Common myeloid progenitor, CD34-positive (primary cell): ENCODE data around the gene EFNA3.

Experiments used
- CTCF ChIA-PET: fragments of 350-600 bp; sonication (Branson Sonifier 250); formaldehyde crosslinking; loops from one replicate; lab custom pipeline; 2021; ENCODE audit warnings: antibody characterized with exemption; lab: Charles Lee
- POLR2A ChIA-PET: fragments of 350-600 bp; sonication (Branson Sonifier 250); formaldehyde crosslinking; loops from one replicate; lab custom pipeline; 2021; ENCODE audit warnings: antibody characterized with exemption; lab: Charles Lee
- DNase-seq, 3 donors: peaks; one replicate each; pipeline versions ENCODE4 v3.0.0 to v3.0.0-alpha.2; 2013
- H3K27ac ChIP-seq, 2 experiments: 1 replicate in 1 of 2; 2 replicates in 1 of 2; pipeline ENCODE4 v1.7.0; 2013; ENCODE audit warnings: inconsistent platforms in 2 of 2, low read length in 2 of 2, mild to moderate bottlenecking in 2 of 2, low read depth in 1 of 2, moderate library complexity in 1 of 2; ENCODE audit not compliant: severe bottlenecking in 2 of 2, insufficient read depth in 1 of 2, poor library complexity in 1 of 2
- H3K27me3 ChIP-seq, 5 experiments: replicated peaks in 2 of 5; 1 replicate in 3 of 5; 2 replicates in 2 of 5; pipeline versions ENCODE4 v1.6.1 to v1.7.0; 2013; ENCODE audit warnings: low read length in 4 of 5, mild to moderate bottlenecking in 2 of 5, moderate library complexity in 2 of 5, inconsistent platforms in 1 of 5; ENCODE audit not compliant: insufficient read depth in 5 of 5, control insufficient read depth in 4 of 5
- H3K36me3 ChIP-seq, 4 experiments: 1 replicate in 2 of 4; 2 replicates in 2 of 4; pipeline versions ENCODE4 v1.6.1 to v1.7.0; 2013; ENCODE audit warnings: low read length in 3 of 4, control low read depth in 1 of 4, mild to moderate bottlenecking in 1 of 4; ENCODE audit not compliant: control insufficient read depth in 4 of 4, insufficient read depth in 4 of 4
- H3K4me1 ChIP-seq, 4 experiments: 1 replicate in 3 of 4; 2 replicates in 1 of 4; pipeline versions ENCODE4 v1.6.1 to v1.7.1; 2013; ENCODE audit warnings: low read length in 3 of 4, mild to moderate bottlenecking in 3 of 4, control low read depth in 1 of 4, inconsistent platforms in 1 of 4, moderate library complexity in 1 of 4; ENCODE audit not compliant: control insufficient read depth in 4 of 4, insufficient read depth in 4 of 4; ENCODE audit errors: control extremely low read depth in 1 of 4
- H3K4me3 ChIP-seq, 7 experiments: 1 replicate in 4 of 7; 2 replicates in 3 of 7; pipeline versions ENCODE4 v1.5.1 to v1.7.0; 2013; ENCODE audit warnings: mild to moderate bottlenecking in 7 of 7, low read length in 6 of 7, moderate library complexity in 6 of 7, inconsistent platforms in 2 of 7, low read depth in 2 of 7, control low read depth in 1 of 7; ENCODE audit not compliant: insufficient read depth in 4 of 7, control insufficient read depth in 1 of 7; ENCODE audit errors: extremely low read depth in 1 of 7
- H3K9me3 ChIP-seq, 5 experiments: 1 replicate in 4 of 5; 2 replicates in 1 of 5; pipeline versions ENCODE4 v1.6.1 to v1.7.1; 2013; ENCODE audit warnings: low read length in 4 of 5, mild to moderate bottlenecking in 2 of 5, inconsistent platforms in 1 of 5, low read depth in 1 of 5, moderate library complexity in 1 of 5; ENCODE audit not compliant: control insufficient read depth in 4 of 5, insufficient read depth in 2 of 5; ENCODE audit errors: control extremely low read depth in 1 of 5
- WGBS: methylation state at CpG from one replicate; pipeline ENCODE4 v1.1.5; 2013; ENCODE audit not compliant: insufficient coverage; 5-methylcytosine and 5-hydroxymethylcytosine counted together

EFNA3 gene

DNA sequence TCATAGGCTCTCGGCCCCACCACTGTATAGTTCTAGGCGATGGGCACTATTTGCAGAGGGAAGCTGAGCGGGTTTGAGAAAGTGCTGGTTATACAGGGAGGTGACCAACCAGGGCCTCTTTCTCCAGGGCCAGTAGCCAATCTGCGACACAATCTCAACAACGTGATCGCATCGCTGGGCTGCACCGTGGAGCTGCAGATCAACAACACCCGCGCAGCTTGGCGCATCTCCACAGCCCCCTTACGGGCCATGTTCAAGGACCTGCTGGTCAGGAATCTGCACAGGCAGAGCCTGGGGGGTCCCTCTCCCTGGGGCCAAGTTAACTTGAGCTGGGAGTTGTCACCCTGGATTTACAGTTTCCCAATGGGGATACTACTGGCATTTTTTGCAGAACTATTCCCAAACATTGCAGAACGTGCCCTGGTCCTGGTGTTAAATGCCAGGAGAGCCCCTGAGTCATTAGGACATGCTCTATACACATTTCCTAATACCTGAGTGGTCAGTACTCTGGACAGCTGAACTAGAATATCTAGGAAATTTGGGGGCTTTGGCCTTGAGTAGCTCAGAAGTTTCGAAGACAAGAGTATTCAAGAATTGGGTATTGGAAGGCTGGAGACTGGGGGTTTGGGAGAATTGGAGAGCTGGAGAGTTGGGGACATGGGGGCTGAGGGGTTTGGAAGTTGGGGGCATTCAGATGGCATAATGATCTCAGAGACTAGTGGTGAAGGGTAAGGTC, 38.1 kb upstream of the EFNA3 start:
- ChIA-PET CTCF (interaction anchor here (1.0 to 19.3 kb wide), 7 partner anchors 10 to 97 kb away, joined by 3 to 368 read pairs (median 5); partner anchors contain the start of genes ADAM15 and EFNA4), POLR2A (interaction anchor here (0.6 kb wide), 1 partner anchor 556 kb away, joined by 5 read pairs; no protein-coding TSS in a partner anchor)
- no peak overlapping the region for H3K4me3 ChIP-seq
- peaks cover 8 to 46% (median 24%) of the 10 kb centered on the region in 4 experiments for H3K4me1 ChIP-seq
- no peaks in the 10 kb centered on the region for H3K9me3 ChIP-seq
- H3K27ac ChIP-seq: no peak overlapping the region
- no peaks in the 10 kb centered on the region for H3K36me3 ChIP-seq
- WGBS: 98% methylated on average over 13 of the region's 14 CpGs
- DNase-seq: no peak
- no peaks in the 10 kb centered on the region for H3K27me3 ChIP-seq

DNA sequence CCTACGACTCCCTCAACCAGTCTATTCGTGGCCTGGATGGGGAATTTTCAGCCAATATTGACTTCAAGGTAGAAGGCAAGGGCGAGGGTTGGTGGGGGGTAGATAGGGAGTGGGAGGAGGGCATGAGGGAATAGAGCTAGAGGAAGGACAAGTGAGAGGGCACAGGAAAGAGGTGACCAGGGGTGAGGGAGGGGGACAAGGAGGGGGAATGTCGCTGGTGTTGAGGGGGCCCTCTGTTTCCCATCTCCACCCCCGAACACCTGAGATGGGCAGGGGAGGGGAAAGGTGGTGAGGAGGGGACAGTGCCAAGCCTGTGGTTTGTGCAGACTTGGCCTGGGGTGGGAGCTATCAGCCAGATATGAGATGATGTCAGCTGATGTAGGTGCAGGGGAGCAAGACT, 35.8 kb upstream of the EFNA3 start:
- POLR2A ChIA-PET: no interaction called here

DNA sequence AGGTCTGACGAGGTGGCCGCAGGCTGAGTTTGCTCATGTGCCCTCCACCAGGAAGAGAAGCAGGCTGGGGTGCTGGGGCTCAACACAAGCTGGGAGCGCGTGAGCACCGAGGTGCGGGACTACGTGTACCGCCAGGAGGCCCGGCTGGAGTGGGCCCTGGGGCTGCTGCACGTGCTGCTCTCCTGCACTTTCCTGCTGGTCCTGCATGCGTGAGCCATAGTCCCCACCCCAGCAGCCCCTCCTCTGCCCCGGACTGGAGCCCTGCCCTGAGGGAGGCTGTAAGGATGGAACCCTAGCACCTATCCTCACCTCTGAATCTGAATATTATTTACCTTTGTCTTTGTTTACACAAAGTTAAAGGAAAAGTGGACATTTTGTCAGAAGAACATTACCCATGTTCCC, 35.3 kb upstream of the EFNA3 start:
- Histone ChIP-seq H3K4me3 (no peak overlapping the region), H3K27me3 (no peaks in the 10 kb centered on the region), H3K36me3 (no peaks in the 10 kb centered on the region), H3K4me1 (peaks cover 8 to 28% (median 23%) of the 10 kb centered on the region in 4 experiments), H3K9me3 (no peaks in the 10 kb centered on the region), H3K27ac (no peak overlapping the region)
- CTCF ChIA-PET: interaction anchor here (0.8 to 19.3 kb wide), 13 partner anchors 9 to 374 kb away, joined by 3 to 368 read pairs (median 8); partner anchors contain the start of genes ADAM15, DCST1, DCST2 and EFNA4
- 97% methylated on average over 10 of the region's 12 CpGs for WGBS
- POLR2A ChIA-PET: no interaction called here
- DNase-seq: no peak

More for the DNA sequence above, 35.8 kb upstream of the EFNA3 start:
- peaks cover 8 to 33% (median 23%) of the 10 kb centered on the region in 4 experiments for H3K4me1 ChIP-seq
- no peak overlapping the region for H3K4me3 ChIP-seq
- 93% methylated on average over 2 of the region's 5 CpGs for WGBS
- no peak for DNase-seq
- H3K36me3 ChIP-seq: no peaks in the 10 kb centered on the region
- H3K9me3 ChIP-seq: no peaks in the 10 kb centered on the region
- H3K27ac ChIP-seq: no peak overlapping the region
- H3K27me3 ChIP-seq: no peaks in the 10 kb centered on the region
- CTCF ChIA-PET: interaction anchor here (0.7 to 19.3 kb wide), 8 partner anchors 10 to 552 kb away, joined by 3 to 368 read pairs (median 8); partner anchors contain the start of genes ADAM15, DCST1, DCST2 and EFNA4

DNA sequence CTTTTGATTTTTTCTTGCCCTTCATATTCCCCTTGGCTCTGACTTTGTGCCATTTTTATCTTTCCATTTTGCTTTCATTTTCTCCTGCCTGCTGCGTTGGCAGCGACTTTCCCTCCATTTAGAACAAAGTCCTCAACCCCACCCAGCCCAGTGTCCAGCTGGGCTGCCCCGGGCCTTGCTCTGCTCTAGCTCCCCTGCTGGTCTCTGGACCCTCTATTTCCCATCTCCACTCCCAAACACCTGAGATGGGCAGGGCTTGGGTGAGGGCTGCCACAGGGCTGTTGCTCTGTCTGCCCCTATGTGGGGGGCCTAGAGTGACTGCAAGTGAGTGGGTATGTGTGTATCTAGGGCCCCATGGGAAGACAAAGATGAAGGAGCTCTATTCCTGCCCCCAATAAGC, 34.8 kb upstream of the EFNA3 start:
- H3K4me1 ChIP-seq: peaks cover 6 to 23% (median 18%) of the 10 kb centered on the region in 4 experiments
- ChIA-PET CTCF (interaction anchor here (0.8 to 19.3 kb wide), 18 partner anchors 9 to 484 kb away, joined by 3 to 368 read pairs (median 8); partner anchors contain the start of genes ADAM15, DCST1, DCST2 and EFNA4), POLR2A (no interaction called here)
- H3K27me3 ChIP-seq: no peaks in the 10 kb centered on the region
- no peak for DNase-seq
- no CpG with 5 or more reads among the region's 3 CpGs for WGBS
- no peaks in the 10 kb centered on the region for H3K36me3 ChIP-seq
- H3K27ac ChIP-seq: no peak overlapping the region
- no peaks in the 10 kb centered on the region for H3K9me3 ChIP-seq
- no peak overlapping the region for H3K4me3 ChIP-seq

- H3K4me3 ChIP-seq: no peak overlapping the region
- H3K27ac ChIP-seq: no peak overlapping the region
- H3K27me3 ChIP-seq: no peaks in the 10 kb centered on the region
- CTCF ChIA-PET: interaction anchor here (0.7 to 19.3 kb wide), 22 partner anchors 10 to 485 kb away, joined by 3 to 368 read pairs (median 6); partner anchors contain the start of genes ADAM15, EFNA4, KRTCAP2 and LENEP
- peaks cover 3 to 17% (median 12%) of the 10 kb centered on the region in 4 experiments for H3K4me1 ChIP-seq
- no peaks in the 10 kb centered on the region for H3K36me3 ChIP-seq
- no peak for DNase-seq
- POLR2A ChIA-PET: interaction anchor here (0.6 to 0.8 kb wide), 2 partner anchors 27 to 143 kb away, joined by 3 read pairs; no protein-coding TSS in a partner anchor
- 93% methylated on average over 6 of the region's 6 CpGs for WGBS
- H3K9me3 ChIP-seq: no peaks in the 10 kb centered on the region
These were observed 34.3 kb upstream of the EFNA3 start for GRCh38 chr1:155044365-155044764.

GRCh38 chr1:155044812-155045657, 33.6 kb upstream of the EFNA3 start:
- peak; percentile 78 to 91 (median 91) for DNase-seq
- Histone ChIP-seq H3K36me3 (no peaks in the 10 kb centered on the region), H3K27ac (no peak overlapping the region), H3K27me3 (no peaks in the 10 kb centered on the region), H3K9me3 (no peaks in the 10 kb centered on the region), H3K4me3 (no peak overlapping the region), H3K4me1 (peaks cover 3 to 19% (median 13%) of the 10 kb centered on the region in 4 experiments)
- 55% methylated on average over 6 of the region's 7 CpGs for WGBS
- CTCF ChIA-PET: interaction anchor here (0.7 to 19.3 kb wide), 21 partner anchors 12 to 486 kb away, joined by 3 to 368 read pairs (median 5); partner anchors contain the start of genes ADAM15, EFNA4, KRTCAP2 and LENEP
- POLR2A ChIA-PET: interaction anchor here (0.6 to 0.8 kb wide), 2 partner anchors 27 to 144 kb away, joined by 3 read pairs; no protein-coding TSS in a partner anchor
